Gastrocnemius medialis (tissue), 4 donors: ENCODE data around the gene CRYBG1.

ENCODE experiments used
- CTCF ChIP-seq, 5 experiments: fragments of 450-650 bp in 3 of 5; fragments of 200-600 bp in 2 of 5; sonication (generic) in 2 of 5; IDR thresholded peaks in 4 of 5; conservative IDR thresholded peaks in 1 of 5; 1 replicate in 4 of 5; 2 replicates in 1 of 5; pipeline ENCODE4 v1.5.1; 2016 to 2019; ENCODE audit warnings: antibody characterized with exemption in 5 of 5, mild to moderate bottlenecking in 3 of 5, moderate library complexity in 3 of 5
- POLR2A ChIP-seq, 2 donors: fragments of 450-650 bp; IDR thresholded peaks; one replicate each; pipeline ENCODE4 v1.6.1; 2017; ENCODE audit warnings: antibody characterized with exemption in 2 of 2, mild to moderate bottlenecking in 2 of 2, moderate library complexity in 2 of 2

- TF ChIP-seq POLR2A (IDR thresholded peaks at IDR 0.05) = no peak
- TF ChIP-seq CTCF (IDR thresholded peaks at IDR 0.05 in 4 of 5, conservative IDR thresholded peaks at IDR 0.05 in 1 of 5) = no peak
These were observed 238.9 kb downstream of the CRYBG1 start for GRCh38 chr6:106599440-106599839.
